Spleen (tissue), 7 donors: ENCODE results near the gene ACTRT3.

Experiments used
- POLR2A ChIP-seq, 3 donors: fragments of 450-650 bp; IDR thresholded peaks; one replicate each; pipeline ENCODE4 v1.5.1; 2017; ENCODE audit warnings: antibody characterized with exemption in 3 of 3, mild to moderate bottlenecking in 1 of 3
- POLR2AphosphoS5 ChIP-seq, 3 donors: sonication (generic); formaldehyde crosslinking; IDR thresholded peaks; one replicate each; pipeline ENCODE4 v1.5.1; 2017; ENCODE audit warnings: antibody characterized with exemption in 3 of 3
- TF ChIP-seq, protein P1 (sequence below), 11 experiments: fragments of 200-600 bp in 7 of 11; fragments of 450-650 bp in 4 of 11; sonication (generic) in 4 of 11; IDR thresholded peaks in 8 of 11; conservative IDR thresholded peaks in 3 of 11; 1 replicate in 7 of 11; 2 replicates in 4 of 11; pipeline versions ENCODE4 v1.4.0 to v1.8.0; 2016 to 2021; ENCODE audit warnings: antibody characterized with exemption in 11 of 11, inconsistent platforms in 4 of 11, mild to moderate bottlenecking in 1 of 11
- donor health status: DM: no; HTN: no; CAD: no; lungs with moderate emphysema.
- donor health status: DM: no; HTN: no; CAD: no.
- donor health status: DM: no; HTN: no; CAD: no.

DNA sequence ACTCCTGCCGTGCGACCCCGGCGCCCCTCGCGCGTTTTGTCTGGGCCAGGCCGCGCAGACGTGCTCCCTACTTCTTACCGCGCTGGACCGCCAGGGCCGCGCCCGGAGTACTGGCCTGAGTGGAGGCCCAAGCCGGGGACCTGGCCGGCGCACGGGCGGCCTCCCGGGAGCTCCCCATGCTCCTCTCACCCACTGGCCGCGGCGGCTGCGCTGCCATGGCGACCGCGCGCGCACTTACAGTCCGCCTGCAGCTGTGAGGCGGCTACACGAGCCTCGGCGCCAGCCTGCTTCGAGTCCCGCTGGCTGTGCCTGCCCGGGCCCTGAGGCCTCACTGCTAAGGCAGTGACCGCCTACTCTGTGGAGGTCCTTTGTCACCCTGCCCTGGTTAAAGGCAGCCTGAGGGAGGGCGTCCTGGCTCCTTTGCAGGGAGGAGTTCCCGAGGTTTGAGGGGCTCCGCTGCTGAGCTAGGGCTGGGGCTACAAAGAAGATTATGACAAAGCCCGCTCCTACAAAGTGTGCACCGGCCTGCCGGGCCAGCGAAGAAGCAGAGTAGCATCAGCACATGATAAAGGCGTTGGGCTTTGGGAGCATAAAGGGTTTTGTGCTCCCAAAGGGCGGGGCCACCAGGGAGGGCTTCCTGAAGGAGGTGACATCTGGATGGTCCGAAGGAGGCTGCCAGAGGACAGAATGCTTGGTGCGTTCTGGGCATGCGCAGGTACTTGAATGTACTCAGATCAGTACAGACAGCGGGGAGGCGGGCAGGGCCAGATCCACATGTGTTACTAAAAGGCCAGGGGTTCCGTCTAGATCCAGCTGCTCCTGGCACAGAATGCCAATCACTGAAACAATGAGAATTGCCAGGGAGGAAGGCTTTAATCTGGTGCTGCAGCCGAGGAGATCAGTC, 43.2 kb upstream of the ACTRT3 start, which contains the start of the genes LRRC34 and LRRIQ4:
- TF ChIP-seq POLR2A (IDR thresholded peaks at IDR 0.05) = no peak
- TF ChIP-seq, protein P1, sequence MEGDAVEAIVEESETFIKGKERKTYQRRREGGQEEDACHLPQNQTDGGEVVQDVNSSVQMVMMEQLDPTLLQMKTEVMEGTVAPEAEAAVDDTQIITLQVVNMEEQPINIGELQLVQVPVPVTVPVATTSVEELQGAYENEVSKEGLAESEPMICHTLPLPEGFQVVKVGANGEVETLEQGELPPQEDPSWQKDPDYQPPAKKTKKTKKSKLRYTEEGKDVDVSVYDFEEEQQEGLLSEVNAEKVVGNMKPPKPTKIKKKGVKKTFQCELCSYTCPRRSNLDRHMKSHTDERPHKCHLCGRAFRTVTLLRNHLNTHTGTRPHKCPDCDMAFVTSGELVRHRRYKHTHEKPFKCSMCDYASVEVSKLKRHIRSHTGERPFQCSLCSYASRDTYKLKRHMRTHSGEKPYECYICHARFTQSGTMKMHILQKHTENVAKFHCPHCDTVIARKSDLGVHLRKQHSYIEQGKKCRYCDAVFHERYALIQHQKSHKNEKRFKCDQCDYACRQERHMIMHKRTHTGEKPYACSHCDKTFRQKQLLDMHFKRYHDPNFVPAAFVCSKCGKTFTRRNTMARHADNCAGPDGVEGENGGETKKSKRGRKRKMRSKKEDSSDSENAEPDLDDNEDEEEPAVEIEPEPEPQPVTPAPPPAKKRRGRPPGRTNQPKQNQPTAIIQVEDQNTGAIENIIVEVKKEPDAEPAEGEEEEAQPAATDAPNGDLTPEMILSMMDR (IDR thresholded peaks at IDR 0.05 in 8 of 11, conservative IDR thresholded peaks at IDR 0.05 in 3 of 11) = no peak
- TF ChIP-seq POLR2AphosphoS5 (IDR thresholded peaks at IDR 0.05) = peak in 2 of 3 donors; percentile 58 to 67
